Upper lobe of left lung (tissue), 6 donors: ENCODE measurements around the gene GRID1. TPM values are rescaled to one million over a fixed set of nuclear protein-coding genes. Genes with fewer than 3 reads are reported as not detected.

Experiments
- ATAC-seq, 2 donors: fragments of 200-7000 bp; cut with Tn5 transposase; one replicate each; pipeline ENCODE4 v1.9.1; 2022; ENCODE audit warnings: mild to moderate bottlenecking in 2 of 2, moderate library complexity in 2 of 2; ENCODE audit not compliant: low FRiP score in 2 of 2
- DNase-seq, 2 donors: peaks; one replicate each; pipeline ENCODE4 v3.0.0-alpha.2; 2019 to 2020
- H3K27ac ChIP-seq, 4 donors: fragments of 200-600 bp; sonication (generic); one replicate each; pipeline ENCODE4 v1.5.1; 2016 to 2019
- H3K27me3 ChIP-seq, 4 donors: fragments of 200-600 bp; sonication (generic); one replicate each; pipeline ENCODE4 v1.5.1; 2017 to 2019
- H3K36me3 ChIP-seq, 4 donors: fragments of 200-600 bp; sonication (generic); one replicate each; pipeline ENCODE4 v1.5.1; 2016 to 2019
- H3K4me1 ChIP-seq, 4 donors: fragments of 200-600 bp; sonication (generic); one replicate each; pipeline ENCODE4 v1.5.1; 2018 to 2019
- H3K4me3 ChIP-seq, 4 donors: fragments of 200-600 bp; sonication (generic); one replicate each; pipeline ENCODE4 v1.5.1; 2017 to 2019; ENCODE audit warnings: mild to moderate bottlenecking in 2 of 4, moderate library complexity in 1 of 4
- H3K9me3 ChIP-seq, 4 donors: fragments of 200-600 bp; sonication (generic); one replicate each; pipeline ENCODE4 v1.5.1; 2018 to 2019
- EP300 ChIP-seq, 4 donors: sonication (generic); formaldehyde crosslinking; IDR thresholded peaks; one replicate each; pipeline ENCODE4 v1.5.1; 2017; ENCODE audit warnings: antibody characterized with exemption in 4 of 4, control low read depth in 2 of 4
- POLR2A ChIP-seq, 4 donors: fragments of 450-650 bp; IDR thresholded peaks; one replicate each; pipeline ENCODE4 v1.5.1; 2016 to 2017; ENCODE audit warnings: antibody characterized with exemption in 4 of 4, mild to moderate bottlenecking in 2 of 4
- POLR2AphosphoS5 ChIP-seq, 2 donors: sonication (generic); formaldehyde crosslinking; IDR thresholded peaks; one replicate each; pipeline ENCODE4 v1.5.1; 2017; ENCODE audit warnings: antibody characterized with exemption in 2 of 2
- WGBS, 2 donors: methylation state at CpG; one replicate each; pipeline ENCODE4 v1.1.5; 2017 to 2018; 5-methylcytosine and 5-hydroxymethylcytosine counted together
- total RNA-seq, 6 donors: library from RNA; depleted of rRNA in 4 of 6; stranded (reverse); fragments of >200 nt in 4 of 6; gene quantifications; one replicate each; pipeline versions ENCODE4 v1.1.0 to v1.2.1, GENCODE V29; 2016 to 2021
- TF ChIP-seq, protein P1 (sequence below), 6 experiments: fragments of 450-650 bp in 4 of 6; fragments of 200-600 bp in 2 of 6; sonication (generic) in 2 of 6; IDR thresholded peaks; one replicate each; pipeline ENCODE4 v1.5.1; 2016 to 2019; ENCODE audit warnings: antibody characterized with exemption in 6 of 6
- donor health status: DM: no; HTN: no; CAD: no; lungs with moderate emphysema.
- donor health status: DM: no; HTN: yes; CAD: no; lungs with severe emphysema.

GRID1 gene
- total RNA-seq, 6 donors from 2014 or later, result 1.5 to 5.2 (median 3.2) TPM

DNA sequence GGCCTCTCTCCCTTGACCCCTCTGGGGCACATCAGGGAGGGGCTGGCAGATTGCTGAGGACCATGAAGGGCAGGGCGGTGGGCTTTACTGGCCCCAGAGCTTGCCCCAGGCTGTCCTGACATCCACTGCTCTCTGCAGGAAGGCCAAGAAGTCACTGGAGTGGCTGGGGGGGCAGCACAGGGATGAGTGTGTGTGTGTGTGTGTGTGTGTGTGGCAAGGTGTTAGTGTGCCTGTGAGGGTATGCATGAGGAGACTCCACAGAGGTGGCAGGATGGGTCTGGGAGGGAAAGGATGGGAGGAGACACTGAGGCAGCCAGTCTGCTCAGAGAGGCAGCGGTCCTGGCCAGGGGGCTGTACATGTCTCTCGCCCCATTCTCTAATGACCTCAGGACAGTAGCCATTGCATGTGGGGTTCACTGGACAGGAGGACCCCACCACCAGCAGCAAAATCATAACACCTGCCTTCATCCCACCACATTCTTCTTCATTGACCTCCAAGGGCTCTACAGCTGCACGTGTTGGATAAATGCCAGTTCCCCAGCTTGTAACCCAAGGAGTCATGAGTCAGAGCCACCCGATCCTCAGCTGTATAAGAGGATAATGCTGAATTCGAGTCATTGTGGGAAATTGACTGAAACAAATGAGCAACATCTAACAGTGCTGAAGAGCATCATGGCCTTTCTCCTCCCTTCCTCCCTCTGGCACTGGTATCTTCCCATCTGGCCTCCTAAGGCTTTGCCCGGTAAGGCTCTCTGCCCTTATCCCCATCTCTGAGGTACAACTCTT, 720.5 kb downstream of the GRID1 start:
- WGBS, 2 donors, result 84 to 91% methylated on average over 6 to 7 of the region's 7 CpGs

DNA sequence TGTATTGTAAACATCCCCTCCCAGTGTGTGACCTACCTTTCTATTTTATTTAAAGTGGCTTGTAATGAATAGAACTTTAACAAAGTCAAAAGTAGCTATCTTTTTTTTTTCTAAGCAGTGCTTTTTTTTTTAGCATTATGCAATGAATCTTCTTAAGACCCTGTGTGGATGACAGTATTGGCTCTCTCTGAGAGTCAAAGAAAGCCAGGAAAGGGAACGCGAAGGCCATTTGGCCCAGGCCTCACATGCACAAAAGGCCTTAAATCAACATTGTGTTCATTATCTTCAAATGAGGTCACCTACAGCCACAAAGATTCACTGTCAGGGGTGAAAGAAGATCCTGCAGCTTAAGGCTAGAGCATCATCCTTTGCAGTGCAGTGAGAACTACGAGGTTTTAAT, 721.5 kb downstream of the GRID1 start:
- H3K27me3 ChIP-seq, result no peaks in the 10 kb centered on the region
- WGBS, 2 donors, result 57 to 60% methylated on average over 3 of the region's 3 CpGs
- no peak for DNase-seq

More for the DNA sequence above, 720.5 kb downstream of the GRID1 start:
- peaks cover 0 to 10% (median 4%) of the 10 kb centered on the region in 4 donors for H3K4me1 ChIP-seq
- DNase-seq, result no peak
- H3K9me3 ChIP-seq, result no peaks in the 10 kb centered on the region
- H3K27ac ChIP-seq, result no peak overlapping the region
- no peak for TF ChIP-seq POLR2A (IDR thresholded peaks at IDR 0.05)
- TF ChIP-seq, protein P1, sequence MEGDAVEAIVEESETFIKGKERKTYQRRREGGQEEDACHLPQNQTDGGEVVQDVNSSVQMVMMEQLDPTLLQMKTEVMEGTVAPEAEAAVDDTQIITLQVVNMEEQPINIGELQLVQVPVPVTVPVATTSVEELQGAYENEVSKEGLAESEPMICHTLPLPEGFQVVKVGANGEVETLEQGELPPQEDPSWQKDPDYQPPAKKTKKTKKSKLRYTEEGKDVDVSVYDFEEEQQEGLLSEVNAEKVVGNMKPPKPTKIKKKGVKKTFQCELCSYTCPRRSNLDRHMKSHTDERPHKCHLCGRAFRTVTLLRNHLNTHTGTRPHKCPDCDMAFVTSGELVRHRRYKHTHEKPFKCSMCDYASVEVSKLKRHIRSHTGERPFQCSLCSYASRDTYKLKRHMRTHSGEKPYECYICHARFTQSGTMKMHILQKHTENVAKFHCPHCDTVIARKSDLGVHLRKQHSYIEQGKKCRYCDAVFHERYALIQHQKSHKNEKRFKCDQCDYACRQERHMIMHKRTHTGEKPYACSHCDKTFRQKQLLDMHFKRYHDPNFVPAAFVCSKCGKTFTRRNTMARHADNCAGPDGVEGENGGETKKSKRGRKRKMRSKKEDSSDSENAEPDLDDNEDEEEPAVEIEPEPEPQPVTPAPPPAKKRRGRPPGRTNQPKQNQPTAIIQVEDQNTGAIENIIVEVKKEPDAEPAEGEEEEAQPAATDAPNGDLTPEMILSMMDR (IDR thresholded peaks at IDR 0.05), result no peak
- no peak for TF ChIP-seq POLR2AphosphoS5 (IDR thresholded peaks at IDR 0.05)
- no peak for TF ChIP-seq EP300 (IDR thresholded peaks at IDR 0.05)
- no peaks in the 10 kb centered on the region for H3K27me3 ChIP-seq
- ATAC-seq, result no peak
- no peak overlapping the region for H3K4me3 ChIP-seq
- no peaks in the 10 kb centered on the region for H3K36me3 ChIP-seq

DNA sequence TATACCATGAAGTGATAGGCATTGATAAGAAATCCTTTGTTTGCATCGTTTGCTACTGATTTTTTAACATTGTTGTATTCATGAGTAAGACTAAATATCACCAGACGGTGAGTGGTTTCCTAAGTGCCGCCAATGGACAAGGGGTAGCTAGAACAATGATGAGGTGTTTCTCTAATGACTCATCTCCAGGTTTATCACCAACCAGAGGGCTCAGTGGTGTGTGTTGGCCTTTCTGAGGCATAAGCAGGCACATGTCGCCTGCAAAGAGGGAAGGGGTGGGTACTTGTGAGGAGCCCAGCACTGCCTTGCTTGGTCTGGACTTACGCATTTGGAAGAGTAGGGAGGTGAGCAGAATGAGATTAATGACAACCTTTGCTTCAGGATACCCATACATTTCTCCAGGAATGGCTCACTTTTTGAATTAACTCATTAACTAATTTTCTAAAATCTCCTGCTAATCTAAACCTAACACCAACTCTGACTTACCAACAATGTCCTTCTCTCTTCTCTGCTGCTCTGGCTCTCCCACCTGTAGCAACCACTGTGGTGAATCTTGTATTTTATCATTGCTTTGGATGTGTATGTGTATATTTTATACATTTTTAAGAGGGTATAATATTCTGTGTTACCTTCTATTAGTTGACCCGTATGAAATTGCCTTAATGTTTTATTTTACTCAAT, 722.6 kb downstream of the GRID1 start:
- Histone ChIP-seq H3K4me3 (no peak overlapping the region), H3K4me1 (peaks cover 0 to 10% (median 4%) of the 10 kb centered on the region in 4 donors), H3K27me3 (no peaks in the 10 kb centered on the region), H3K36me3 (no peaks in the 10 kb centered on the region), H3K27ac (no peak overlapping the region), H3K9me3 (no peaks in the 10 kb centered on the region)
- TF ChIP-seq, protein P1 (IDR thresholded peaks at IDR 0.05), result no peak
- TF ChIP-seq POLR2AphosphoS5 (IDR thresholded peaks at IDR 0.05) (no peak), POLR2A (IDR thresholded peaks at IDR 0.05) (no peak), EP300 (IDR thresholded peaks at IDR 0.05) (no peak)
- ATAC-seq, result no peak
- 82 to 85% methylated on average over 6 of the region's 6 CpGs for WGBS, 2 donors
- DNase-seq, result no peak

More for the DNA sequence above, 721.5 kb downstream of the GRID1 start:
- peaks cover 0 to 10% (median 4%) of the 10 kb centered on the region in 4 donors for H3K4me1 ChIP-seq
- ATAC-seq, result peak in 1 of 2 donors; percentile 11
- H3K27ac ChIP-seq, result no peak overlapping the region
- H3K36me3 ChIP-seq, result no peaks in the 10 kb centered on the region
- no peak overlapping the region for H3K4me3 ChIP-seq
- TF ChIP-seq POLR2A (IDR thresholded peaks at IDR 0.05) (no peak), EP300 (IDR thresholded peaks at IDR 0.05) (no peak), POLR2AphosphoS5 (IDR thresholded peaks at IDR 0.05) (no peak)
- TF ChIP-seq, protein P1 (IDR thresholded peaks at IDR 0.05), result no peak
- no peaks in the 10 kb centered on the region for H3K9me3 ChIP-seq

DNA sequence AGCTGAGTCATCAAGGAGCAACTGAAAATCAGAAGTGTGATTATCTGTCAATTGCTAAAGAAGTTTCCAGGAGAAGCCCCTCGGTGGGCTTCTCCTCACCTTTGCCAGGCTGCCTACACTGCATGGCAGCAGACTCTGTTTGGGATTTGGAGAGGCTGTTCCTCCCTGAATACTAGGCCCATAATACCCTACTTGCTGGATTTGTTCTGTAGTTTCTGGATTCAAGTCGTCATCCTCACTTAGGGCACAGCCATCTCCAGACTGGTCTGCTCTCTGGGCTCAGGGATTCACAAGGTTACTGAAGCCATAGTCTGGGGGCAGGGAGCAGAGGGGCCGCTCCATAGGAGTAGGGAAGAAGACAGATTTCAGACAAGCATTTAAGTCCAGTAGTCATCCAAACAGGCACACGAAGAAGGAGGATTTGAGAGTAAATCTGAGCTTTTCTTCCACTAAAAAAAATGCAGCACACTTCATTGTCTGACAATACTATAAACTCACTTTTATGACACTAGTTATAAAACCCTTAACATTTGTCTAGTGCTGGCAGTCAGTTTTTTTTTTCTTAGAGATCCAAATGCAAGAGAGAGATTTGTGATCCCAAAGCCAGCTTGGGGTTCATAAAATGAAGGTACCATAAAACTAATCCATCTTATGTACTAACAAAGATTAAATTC, 723.3 kb downstream of the GRID1 start:
- TF ChIP-seq POLR2AphosphoS5 (IDR thresholded peaks at IDR 0.05), result no peak
- no peaks in the 10 kb centered on the region for H3K27me3 ChIP-seq
- no peaks in the 10 kb centered on the region for H3K9me3 ChIP-seq
- peaks cover 0 to 10% (median 4%) of the 10 kb centered on the region in 4 donors for H3K4me1 ChIP-seq
- no peaks in the 10 kb centered on the region for H3K36me3 ChIP-seq
- 80 to 83% methylated on average over 4 of the region's 4 CpGs for WGBS, 2 donors
- DNase-seq, result no peak
- H3K27ac ChIP-seq, result peak overlapping the region in 3 of 4 donors; percentile 20 to 46 (median 37)
- ATAC-seq, result no peak
- no peak overlapping the region for H3K4me3 ChIP-seq
